ENCODE data around the gene PCIF1. TPM values are rescaled to one million over a fixed set of nuclear protein-coding genes. Genes with fewer than 3 reads are reported as not detected.
"Not testable (repeated sequence)": the region's sequence is repeated elsewhere in the genome, so short reads cannot be mapped to it uniquely, and the experiment has no call there.

Gene PCIF1
- total RNA-seq, 2 experiments from 2014 or later, result 100 TPM

- no peak for ATAC-seq (ENCODE audit: poor library complexity)
- TF ChIP-seq CTCF (IDR thresholded peaks at IDR 0.05), result no peak
- CTCF ChIA-PET, result no interaction called here
- H3K36me3 Mint-ChIP-seq (ENCODE audit: low read depth), result peaks cover 74% of the 10 kb centered on the region
- DNase-seq, result peak in 1 of 14 experiments; percentile 19
- no peaks in the 10 kb centered on the region for H3K9me3 Mint-ChIP-seq
- no peak overlapping the region for H3K4me3 Mint-ChIP-seq
- H3K4me1 ChIP-seq (ENCODE audit: insufficient read depth, low read length), result peaks cover 12% of the 10 kb centered on the region
- H3K9me3 ChIP-seq (ENCODE audit: control insufficient read depth in 1 of 2, insufficient read depth in 1 of 2, low read length in 2 of 2), result no peaks in the 10 kb centered on the region
- H3K4me1 Mint-ChIP-seq (ENCODE audit: low read depth), result no peaks in the 10 kb centered on the region
- no peak overlapping the region for H3K27ac Mint-ChIP-seq
- POLR2A ChIA-PET, result interaction anchor here (0.7 to 10.5 kb wide), 4 partner anchors 10 to 62 kb away, joined by 4 to 120 read pairs (median 5); partner anchors contain the start of genes CTSA, NEURL2, PCIF1 and ZNF335
- peaks cover 86% of the 10 kb centered on the region for H3K36me3 ChIP-seq (ENCODE audit: insufficient read depth, low read length)
- H3K27me3 ChIP-seq (ENCODE audit: control insufficient read depth in 1 of 2, insufficient read depth in 2 of 2, low read length in 2 of 2), result no peaks in the 10 kb centered on the region
- intact Hi-C loops (cut with DNase I, micrococcal nuclease), result no loop called here
- H3K27ac ChIP-seq (ENCODE audit: low read depth in 1 of 2, low read length in 2 of 2), result no peak overlapping the region
- H3K4me3 ChIP-seq (ENCODE audit: low read length), result no peak overlapping the region
- H3K27me3 Mint-ChIP-seq, result no peaks in the 10 kb centered on the region
These were observed 18.4 kb downstream of the PCIF1 start for GRCh38 chr20:45952861-45953260.

- no peaks in the 10 kb centered on the region for H3K4me1 Mint-ChIP-seq (ENCODE audit: low read depth)
- POLR2A ChIA-PET, result interaction anchor here (0.7 to 10.5 kb wide), 5 partner anchors 11 to 62 kb away, joined by 3 to 120 read pairs (median 4); partner anchors contain the start of genes CTSA, NEURL2, PCIF1 and ZNF335
These were observed 19.2 kb downstream of the PCIF1 start for GRCh38 chr20:45953672-45954071.

GRCh38 chr20:45956326-45956725 is 21.8 kb downstream of the PCIF1 start:
- H3K4me1 ChIP-seq (ENCODE audit: insufficient read depth, low read length); H3K27ac Mint-ChIP-seq; H3K27me3 ChIP-seq (ENCODE audit: control insufficient read depth in 1 of 2, insufficient read depth in 2 of 2, low read length in 2 of 2); H3K27ac ChIP-seq (ENCODE audit: low read depth in 1 of 2, low read length in 2 of 2); POLR2A ChIA-PET; H3K4me1 Mint-ChIP-seq (ENCODE audit: low read depth); CTCF ChIA-PET; H3K9me3 ChIP-seq (ENCODE audit: control insufficient read depth in 1 of 2, insufficient read depth in 1 of 2, low read length in 2 of 2); intact Hi-C loops (cut with DNase I, micrococcal nuclease); DNase-seq; H3K4me3 Mint-ChIP-seq; H3K4me3 ChIP-seq (ENCODE audit: low read length); ATAC-seq (ENCODE audit: poor library complexity); H3K9me3 Mint-ChIP-seq; H3K27me3 Mint-ChIP-seq: not testable (repeated sequence)
- H3K36me3 ChIP-seq (ENCODE audit: insufficient read depth, low read length), result peaks cover 86% of the 10 kb centered on the region
- H3K36me3 Mint-ChIP-seq (ENCODE audit: low read depth), result peaks cover 80% of the 10 kb centered on the region

More at GRCh38 chr20:45953672-45954071, 19.2 kb downstream of the PCIF1 start:
- Histone ChIP-seq H3K4me3 (ENCODE audit: low read length) (no peak overlapping the region), H3K27me3 (ENCODE audit: control insufficient read depth in 1 of 2, insufficient read depth in 2 of 2, low read length in 2 of 2) (no peaks in the 10 kb centered on the region), H3K36me3 (ENCODE audit: insufficient read depth, low read length) (peaks cover 86% of the 10 kb centered on the region), H3K4me1 (ENCODE audit: insufficient read depth, low read length) (peaks cover 12% of the 10 kb centered on the region), H3K9me3 (ENCODE audit: control insufficient read depth in 1 of 2, insufficient read depth in 1 of 2, low read length in 2 of 2) (no peaks in the 10 kb centered on the region), H3K27ac (ENCODE audit: low read depth in 1 of 2, low read length in 2 of 2) (no peak overlapping the region)
- H3K9me3 Mint-ChIP-seq, result no peaks in the 10 kb centered on the region
- ATAC-seq (ENCODE audit: poor library complexity) (no peak), DNase-seq (peak in 1 of 14 experiments; percentile 24)
- H3K4me3 Mint-ChIP-seq, result no peak overlapping the region
- H3K27ac Mint-ChIP-seq, result no peak overlapping the region
- CTCF ChIA-PET, result no interaction called here
- intact Hi-C loops (cut with DNase I, micrococcal nuclease), result no loop called here
- no peaks in the 10 kb centered on the region for H3K27me3 Mint-ChIP-seq
- TF ChIP-seq CTCF (IDR thresholded peaks at IDR 0.05), result no peak
- peaks cover 75% of the 10 kb centered on the region for H3K36me3 Mint-ChIP-seq (ENCODE audit: low read depth)

Data from CD4-positive, alpha-beta T cell (primary cell).